Measurements from ENCODE around the gene CXCL12. TPM values are rescaled to one million over a fixed set of nuclear protein-coding genes. Genes with fewer than 3 reads are reported as not detected.

CXCL12 gene
- total RNA-seq, 1 experiment from 2014 or later = 0.47 TPM

- Histone ChIP-seq H3K79me2 (ENCODE audit: low read length) (no peaks in the 10 kb centered on the region), H3K4me1 (ENCODE audit: insufficient read depth, low read length) (no peaks in the 10 kb centered on the region), H3K27ac (ENCODE audit: low read length) (no peak overlapping the region), H2AFZ (ENCODE audit: low read length) (no peak overlapping the region), H3F3A (ENCODE audit: low read length, unreplicated experiment) (no peaks in the 10 kb centered on the region), H3K4me3 (ENCODE audit: low read length) (no peak overlapping the region), H3K4me2 (ENCODE audit: low read length) (no peak overlapping the region), H3K9ac (ENCODE audit: low read length) (no peak overlapping the region), H3K27me3 (ENCODE audit: low read length) (peaks cover 87% of the 10 kb centered on the region), H3K9me2 (replicated peaks; ENCODE audit: low read length) (no peaks in the 10 kb centered on the region), H3K36me3 (ENCODE audit: low read depth, low read length) (no peaks in the 10 kb centered on the region), H4K20me1 (ENCODE audit: low read length) (no peaks in the 10 kb centered on the region), H3K9me3 (ENCODE audit: low read length) (no peaks in the 10 kb centered on the region)
- intact Hi-C loops (cut with micrococcal nuclease) = loop anchor here (10.0 kb wide), 1 partner anchor 484 kb away; no protein-coding TSS in a partner anchor
- BruUV-seq (replicated peaks) = no TSS peak
- ChIA-PET POLR2A (ENCODE audit: unreplicated experiment) (no interaction called here), CTCF (no interaction called here)
- TF ChIP-seq EZH2phosphoT487 (IDR thresholded peaks at IDR 0.05; ENCODE audit: borderline replicate concordance, low read length) (no peak), CTCF (conservative IDR thresholded peaks at IDR 0.05; ENCODE audit: low read depth, low read length) (no peak), EZH2 (IDR thresholded peaks at IDR 0.05; ENCODE audit: low read length, unreplicated experiment) (no peak)
- no peak for ATAC-seq
- no peak for DNase-seq
Measured at GRCh38 chr10:44380829-44381600, 3.9 kb downstream of the CXCL12 start.

- H3F3A ChIP-seq (ENCODE audit: low read length, unreplicated experiment) = no peaks in the 10 kb centered on the region
- CTCF ChIA-PET = no interaction called here
- BruUV-seq (replicated peaks) = no TSS peak
- TF ChIP-seq CTCF (conservative IDR thresholded peaks at IDR 0.05; ENCODE audit: low read depth, low read length) (no peak), EZH2 (IDR thresholded peaks at IDR 0.05; ENCODE audit: low read length, unreplicated experiment) (no peak)
- H3K4me3 ChIP-seq (ENCODE audit: low read length) = no peak overlapping the region
- H3K9ac ChIP-seq (ENCODE audit: low read length) = no peak overlapping the region
- no peaks in the 10 kb centered on the region for H4K20me1 ChIP-seq (ENCODE audit: low read length)
- H3K79me2 ChIP-seq (ENCODE audit: low read length) = no peaks in the 10 kb centered on the region
- H3K27ac ChIP-seq (ENCODE audit: low read length) = no peak overlapping the region
- ATAC-seq (no peak), DNase-seq (no peak)
- no peaks in the 10 kb centered on the region for H3K9me2 ChIP-seq (replicated peaks; ENCODE audit: low read length)
- H2AFZ ChIP-seq (ENCODE audit: low read length) = no peak overlapping the region
- no peaks in the 10 kb centered on the region for H3K36me3 ChIP-seq (ENCODE audit: low read depth, low read length)
- no peak overlapping the region for H3K4me2 ChIP-seq (ENCODE audit: low read length)
- POLR2A ChIA-PET (ENCODE audit: unreplicated experiment) = no interaction called here
- H3K9me3 ChIP-seq (ENCODE audit: low read length) = no peaks in the 10 kb centered on the region
- intact Hi-C loops (cut with micrococcal nuclease) = loop anchor here (10.0 kb wide), 1 partner anchor 485 kb away; no protein-coding TSS in a partner anchor
- H3K27me3 ChIP-seq (ENCODE audit: low read length) = peaks cover 81% of the 10 kb centered on the region
- no peaks in the 10 kb centered on the region for H3K4me1 ChIP-seq (ENCODE audit: insufficient read depth, low read length)
Measured at GRCh38 chr10:44379907-44380306, 5.0 kb downstream of the CXCL12 start.

- POLR2A ChIA-PET (ENCODE audit: unreplicated experiment) = no interaction called here
- CTCF ChIA-PET = no interaction called here
- no peak for ATAC-seq
Measured at GRCh38 chr10:44378626-44379025, 6.3 kb downstream of the CXCL12 start.

More at GRCh38 chr10:44378626-44379025, 6.3 kb downstream of the CXCL12 start:
- Histone ChIP-seq H3K27me3 (ENCODE audit: low read length) (peaks cover 75% of the 10 kb centered on the region), H3F3A (ENCODE audit: low read length, unreplicated experiment) (no peaks in the 10 kb centered on the region), H2AFZ (ENCODE audit: low read length) (no peak overlapping the region), H3K4me1 (ENCODE audit: insufficient read depth, low read length) (no peaks in the 10 kb centered on the region), H3K27ac (ENCODE audit: low read length) (no peak overlapping the region), H3K36me3 (ENCODE audit: low read depth, low read length) (no peaks in the 10 kb centered on the region), H3K9me2 (replicated peaks; ENCODE audit: low read length) (no peaks in the 10 kb centered on the region), H3K4me2 (ENCODE audit: low read length) (no peak overlapping the region), H3K4me3 (ENCODE audit: low read length) (no peak overlapping the region), H3K9ac (ENCODE audit: low read length) (no peak overlapping the region), H3K79me2 (ENCODE audit: low read length) (no peaks in the 10 kb centered on the region), H3K9me3 (ENCODE audit: low read length) (no peaks in the 10 kb centered on the region), H4K20me1 (ENCODE audit: low read length) (no peaks in the 10 kb centered on the region)
- no peak for DNase-seq
- no TSS peak for BruUV-seq (replicated peaks)
- intact Hi-C loops (cut with micrococcal nuclease) = no loop called here
- TF ChIP-seq CTCF (conservative IDR thresholded peaks at IDR 0.05; ENCODE audit: low read depth, low read length) (no peak), EZH2 (IDR thresholded peaks at IDR 0.05; ENCODE audit: low read length, unreplicated experiment) (no peak), EZH2phosphoT487 (IDR thresholded peaks at IDR 0.05; ENCODE audit: borderline replicate concordance, low read length) (no peak)
